T-helper 17 cell (primary cell): ENCODE results near the gene TTLL3. TPM values are rescaled to one million over a fixed set of nuclear protein-coding genes. Genes with fewer than 3 reads are reported as not detected.
A peak's percentile ranks its signal among the peaks of the same experiment; 100 is the strongest.

Experiments
- ATAC-seq: fragments of 150-1000 bp; cut with Tn5 transposase; 2 replicates; pipeline ENCODE4 v1.10.0; 2021; ENCODE audit warnings: mild to moderate bottlenecking, moderate library complexity
- DNase-seq, 3 donors: peaks; one replicate each; pipeline versions ENCODE4 v3.0.0 to v3.0.0-alpha.2; 2020 to 2021
- H3K9me3 ChIP-seq: one replicate; pipeline ENCODE4 v1.7.0; 2013; ENCODE audit warnings: low read length, mild to moderate bottlenecking; ENCODE audit not compliant: control insufficient read depth, poor library complexity, severe bottlenecking
- H3K27ac Mint-ChIP-seq: one replicate; pipeline ENCODE4 v1.8.0; 2022; ENCODE audit warnings: mild to moderate bottlenecking, moderate library complexity, mixed read lengths
- H3K27me3 Mint-ChIP-seq: one replicate; pipeline ENCODE4 v1.8.0; 2022; ENCODE audit warnings: mixed read lengths
- H3K36me3 Mint-ChIP-seq: one replicate; pipeline ENCODE4 v1.8.0; 2022; ENCODE audit warnings: low read depth, mixed read lengths
- H3K4me1 Mint-ChIP-seq: one replicate; pipeline ENCODE4 v1.8.0; 2022; ENCODE audit warnings: mild to moderate bottlenecking, mixed read lengths
- H3K4me3 Mint-ChIP-seq: one replicate; pipeline ENCODE4 v1.8.0; 2022; ENCODE audit warnings: mild to moderate bottlenecking, moderate library complexity, mixed read lengths
- total RNA-seq, 4 donors: library from RNA in 2 of 4; stranded (reverse) in 2 of 4; gene quantifications; one replicate each; pipeline ENCODE4 v1.2.3 and lab custom pipeline; 2022 to 2026

TTLL3 gene
- total RNA-seq, 2 donors from 2014 or later = 87.2 to 88.7 TPM

- Mint-ChIP-seq H3K36me3 (peaks cover 5% of the 10 kb centered on the region), H3K4me1 (peaks cover 31% of the 10 kb centered on the region), H3K27me3 (no peaks in the 10 kb centered on the region), H3K27ac (no peak overlapping the region), H3K4me3 (no peak overlapping the region)
- no peaks in the 10 kb centered on the region for H3K9me3 ChIP-seq
- ATAC-seq (no peak), DNase-seq (no peak)
Observed at GRCh38 chr3:9804996-9805395, 5.1 kb upstream of the TTLL3 start.

DNA sequence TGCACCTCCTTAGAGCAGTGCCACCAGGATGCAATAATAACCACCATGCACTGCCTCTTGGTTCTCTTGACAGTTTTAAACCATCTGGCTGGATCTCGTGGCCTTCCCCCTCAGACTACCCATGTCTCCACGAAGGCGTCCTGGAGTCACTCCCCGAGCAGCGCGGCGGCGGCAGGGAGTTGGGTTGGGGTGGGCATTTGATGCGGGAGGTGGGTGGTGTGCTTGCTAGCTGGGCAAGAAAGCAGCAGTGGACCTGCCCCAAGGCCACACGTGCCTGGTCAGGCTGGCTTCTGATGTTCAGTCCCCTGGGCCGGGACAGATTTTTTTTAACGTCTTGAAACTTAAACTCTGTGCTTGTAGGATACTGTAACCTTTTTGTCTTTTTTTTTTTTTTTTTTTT, 3.9 kb upstream of the TTLL3 start:
- Mint-ChIP-seq H3K4me1 (peaks cover 37% of the 10 kb centered on the region), H3K36me3 (peaks cover 7% of the 10 kb centered on the region), H3K27ac (no peak overlapping the region)

GRCh38 chr3:9806688-9807589, 3.1 kb upstream of the TTLL3 start:
- Mint-ChIP-seq H3K27ac (peak overlapping the region; percentile 94), H3K27me3 (no peaks in the 10 kb centered on the region), H3K4me3 (no peak overlapping the region), H3K4me1 (peaks cover 44% of the 10 kb centered on the region), H3K36me3 (peaks cover 12% of the 10 kb centered on the region)
- DNase-seq = no peak
- no peaks in the 10 kb centered on the region for H3K9me3 ChIP-seq
- no peak for ATAC-seq

More for the DNA sequence above, 3.9 kb upstream of the TTLL3 start:
- ATAC-seq (no peak), DNase-seq (no peak)
- Mint-ChIP-seq H3K27me3 (no peaks in the 10 kb centered on the region), H3K4me3 (no peak overlapping the region)
- H3K9me3 ChIP-seq = no peaks in the 10 kb centered on the region

DNA sequence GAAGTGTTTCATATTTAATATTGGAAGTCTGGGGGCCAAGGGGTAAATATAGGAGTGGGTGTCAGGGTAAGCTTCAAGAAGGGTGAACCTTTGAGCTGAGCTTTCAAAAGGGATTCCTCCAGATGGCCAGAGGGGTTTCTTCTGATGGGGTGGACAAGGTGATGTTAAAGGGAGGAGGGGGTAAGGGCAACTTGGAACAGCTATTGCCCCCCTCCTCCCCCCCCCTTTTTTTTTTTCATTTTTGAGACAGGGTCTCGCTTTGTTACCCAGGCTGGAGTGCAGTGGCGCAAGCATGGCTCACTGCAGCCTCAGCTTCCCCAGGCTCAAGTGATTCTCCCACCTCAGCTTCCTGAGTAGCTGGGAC, 2.1 kb upstream of the TTLL3 start:
- Mint-ChIP-seq H3K27ac (peak overlapping the region; percentile 94), H3K4me1 (peaks cover 43% of the 10 kb centered on the region), H3K4me3 (no peak overlapping the region), H3K36me3 (peaks cover 12% of the 10 kb centered on the region), H3K27me3 (no peaks in the 10 kb centered on the region)
- DNase-seq (no peak), ATAC-seq (no peak)
- no peaks in the 10 kb centered on the region for H3K9me3 ChIP-seq

DNA sequence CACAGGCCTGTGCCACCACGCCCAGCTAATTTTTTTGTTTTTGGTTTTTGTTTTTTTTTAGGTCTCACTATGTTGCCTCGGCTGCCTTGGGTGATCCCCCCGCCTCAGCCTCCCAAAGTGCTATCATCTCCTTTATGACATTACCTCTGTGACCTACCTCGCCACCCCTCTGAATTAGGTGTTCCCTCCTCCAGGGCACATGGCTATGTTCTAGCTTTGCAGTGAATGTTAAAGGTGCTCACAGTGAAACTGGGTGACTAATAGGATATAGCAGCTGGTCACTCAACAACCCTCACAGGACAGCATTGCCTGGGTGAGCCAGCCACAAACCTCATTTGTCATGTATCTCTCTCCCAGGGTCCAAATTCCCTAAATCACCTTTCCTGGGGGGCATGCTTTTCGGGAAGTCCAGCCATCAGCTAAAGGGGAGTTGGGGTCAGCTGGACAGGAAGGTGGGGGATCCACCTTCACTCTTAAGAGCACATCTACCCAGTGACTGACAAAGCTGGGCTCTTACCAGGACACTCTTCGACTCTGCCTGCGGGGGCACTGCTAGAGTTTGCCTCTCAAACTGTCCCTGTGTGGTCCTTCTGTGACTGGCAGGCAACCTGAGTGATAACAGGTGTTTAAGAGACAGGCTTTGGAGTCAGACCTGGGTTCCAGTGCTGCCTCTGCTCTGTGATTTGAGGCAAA, 1.6 kb upstream of the TTLL3 start:
- DNase-seq (peak in 2 of 3 donors; percentile 21 to 31), ATAC-seq (peak; percentile 72)
- Mint-ChIP-seq H3K4me1 (peaks cover 38% of the 10 kb centered on the region), H3K4me3 (peak overlapping the region; percentile 93), H3K27me3 (no peaks in the 10 kb centered on the region), H3K36me3 (peaks cover 9% of the 10 kb centered on the region), H3K27ac (peak overlapping the region; percentile 94)
- no peaks in the 10 kb centered on the region for H3K9me3 ChIP-seq

- peak overlapping the region; percentile 93 for H3K4me3 Mint-ChIP-seq
- no peaks in the 10 kb centered on the region for H3K9me3 ChIP-seq
Observed at GRCh38 chr3:9809239-9809614, 835 bp upstream of the TTLL3 start.

GRCh38 chr3:9810433-9810770, 340 bp downstream of the TTLL3 start:
- no peak for DNase-seq
- H3K36me3 Mint-ChIP-seq = peaks cover 7% of the 10 kb centered on the region
- no peaks in the 10 kb centered on the region for H3K27me3 Mint-ChIP-seq

More at GRCh38 chr3:9809239-9809614, 835 bp upstream of the TTLL3 start:
- Mint-ChIP-seq H3K4me1 (peaks cover 37% of the 10 kb centered on the region), H3K27ac (peak overlapping the region; percentile 94), H3K36me3 (peaks cover 7% of the 10 kb centered on the region), H3K27me3 (no peaks in the 10 kb centered on the region)
- DNase-seq (no peak), ATAC-seq (peak; percentile 15)

DNA sequence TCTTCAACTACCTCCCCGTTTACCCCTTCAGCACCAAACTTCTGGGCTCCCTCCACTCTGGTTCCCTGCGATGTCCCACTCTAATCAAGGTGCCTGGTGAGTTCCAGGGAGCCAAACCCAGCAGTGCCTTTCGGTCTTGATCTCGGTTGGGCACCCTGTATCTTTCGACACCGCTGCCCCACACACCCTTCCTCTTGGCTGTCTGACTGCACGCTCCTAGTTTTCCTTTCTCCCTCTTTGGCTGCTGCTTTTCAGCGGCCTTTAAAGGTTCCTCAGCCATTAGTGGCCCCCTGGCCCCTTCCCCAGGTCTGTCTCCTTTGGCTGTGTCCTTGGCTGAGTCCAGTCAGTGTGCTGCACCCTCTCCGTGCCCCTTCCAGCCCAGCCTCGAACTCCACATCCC, 784 bp downstream of the TTLL3 start:
- peak overlapping the region; percentile 93 for H3K4me3 Mint-ChIP-seq
- H3K27me3 Mint-ChIP-seq = no peaks in the 10 kb centered on the region
- peaks cover 7% of the 10 kb centered on the region for H3K36me3 Mint-ChIP-seq
- no peaks in the 10 kb centered on the region for H3K9me3 ChIP-seq
- peaks cover 35% of the 10 kb centered on the region for H3K4me1 Mint-ChIP-seq
- no peak for DNase-seq
- no peak for ATAC-seq
- peak overlapping the region; percentile 94 for H3K27ac Mint-ChIP-seq

More at GRCh38 chr3:9810433-9810770, 340 bp downstream of the TTLL3 start:
- Mint-ChIP-seq H3K27ac (peak overlapping the region; percentile 94), H3K4me3 (peak overlapping the region; percentile 93), H3K4me1 (peaks cover 37% of the 10 kb centered on the region)
- ATAC-seq = no peak
- H3K9me3 ChIP-seq = no peaks in the 10 kb centered on the region

- DNase-seq (no peak), ATAC-seq (no peak)
- Mint-ChIP-seq H3K27ac (peak overlapping the region; percentile 29), H3K4me1 (peaks cover 29% of the 10 kb centered on the region), H3K36me3 (peaks cover 7% of the 10 kb centered on the region), H3K4me3 (no peak overlapping the region), H3K27me3 (no peaks in the 10 kb centered on the region)
- no peaks in the 10 kb centered on the region for H3K9me3 ChIP-seq
Observed at GRCh38 chr3:9812870-9813483, 2.9 kb downstream of the TTLL3 start.

DNA sequence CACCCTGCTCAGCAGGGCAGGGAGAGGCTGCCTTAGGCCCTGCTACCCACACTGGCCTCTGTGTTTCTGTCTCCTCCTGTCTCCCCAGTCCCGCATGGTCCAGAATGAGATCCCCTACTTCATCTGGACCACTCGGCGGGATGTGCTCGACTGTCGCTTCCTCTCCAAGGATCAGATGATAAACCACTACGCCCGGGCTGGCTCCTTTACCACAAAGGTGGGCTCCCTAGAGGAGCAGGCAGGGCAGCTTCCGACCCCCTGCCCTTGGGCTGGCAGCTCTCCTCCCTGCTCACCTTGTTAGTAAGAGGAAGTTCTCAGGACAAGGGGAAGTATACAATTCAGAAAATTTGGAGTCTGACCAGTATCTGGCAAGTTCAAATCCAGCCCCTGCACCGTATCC, 5.9 kb downstream of the TTLL3 start:
- no peak overlapping the region for H3K27ac Mint-ChIP-seq
- ATAC-seq (no peak), DNase-seq (no peak)
- peaks cover 13% of the 10 kb centered on the region for H3K36me3 Mint-ChIP-seq
- no peaks in the 10 kb centered on the region for H3K27me3 Mint-ChIP-seq
- H3K4me3 Mint-ChIP-seq = no peak overlapping the region
- peaks cover 8% of the 10 kb centered on the region for H3K4me1 Mint-ChIP-seq
- no peaks in the 10 kb centered on the region for H3K9me3 ChIP-seq

DNA sequence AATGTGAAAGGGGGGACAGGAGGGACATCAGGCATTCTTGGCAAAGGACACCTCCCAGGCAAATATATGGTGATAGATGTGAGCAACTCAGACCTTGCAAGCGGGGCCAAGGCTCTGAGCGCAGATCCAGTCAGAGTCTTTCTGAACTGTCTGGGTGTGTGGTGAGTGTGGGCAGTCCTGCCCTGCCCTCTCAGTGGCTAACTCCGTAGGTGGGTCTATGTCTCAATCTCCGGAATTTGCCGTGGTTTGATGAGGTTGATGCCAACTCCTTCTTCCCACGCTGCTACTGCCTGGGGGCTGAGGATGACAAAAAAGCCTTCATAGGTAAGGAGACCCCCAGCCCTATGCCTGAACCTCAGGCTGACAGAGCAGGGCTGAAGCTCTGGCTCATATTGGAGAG, 7.4 kb downstream of the TTLL3 start:
- no peaks in the 10 kb centered on the region for H3K9me3 ChIP-seq
- H3K4me3 Mint-ChIP-seq = no peak overlapping the region
- no peaks in the 10 kb centered on the region for H3K27me3 Mint-ChIP-seq
- H3K36me3 Mint-ChIP-seq = peaks cover 6% of the 10 kb centered on the region
- ATAC-seq (no peak), DNase-seq (no peak)
- no peak overlapping the region for H3K27ac Mint-ChIP-seq
- H3K4me1 Mint-ChIP-seq = no peaks in the 10 kb centered on the region

DNA sequence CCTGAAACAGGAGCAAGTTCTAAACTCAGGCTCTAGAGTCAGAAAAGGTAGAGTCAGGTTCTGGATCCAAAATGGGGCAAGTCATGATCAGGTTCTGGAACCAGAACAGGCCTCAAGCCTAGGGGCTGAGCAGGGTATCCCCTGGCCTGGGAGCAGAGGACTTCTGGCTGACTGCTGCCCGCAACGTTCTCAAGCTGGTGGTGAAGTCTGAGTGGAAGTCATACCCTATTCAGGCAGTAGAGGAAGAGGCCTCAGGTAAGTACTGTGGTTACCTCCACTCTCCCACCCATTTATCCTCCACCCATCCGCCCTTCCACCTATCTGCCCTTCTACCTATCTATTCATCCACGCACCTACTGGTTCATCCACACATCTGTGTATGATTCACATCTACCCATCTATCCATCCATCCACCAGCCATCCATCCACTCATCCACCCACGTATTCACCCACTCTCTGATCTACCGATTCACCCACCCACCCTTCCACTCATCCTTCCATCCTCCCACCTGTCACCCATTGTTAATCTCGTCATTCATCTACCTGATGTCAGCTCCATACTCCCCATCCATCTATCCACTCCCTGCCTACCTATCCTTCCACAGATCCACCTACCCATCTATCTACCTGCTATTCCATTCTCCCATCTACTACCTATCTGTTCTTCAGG, 8.7 kb downstream of the TTLL3 start:
- Mint-ChIP-seq H3K4me1 (no peaks in the 10 kb centered on the region), H3K27ac (no peak overlapping the region), H3K4me3 (no peak overlapping the region), H3K27me3 (no peaks in the 10 kb centered on the region), H3K36me3 (peaks cover 6% of the 10 kb centered on the region)
- DNase-seq (no peak), ATAC-seq (no peak)
- no peaks in the 10 kb centered on the region for H3K9me3 ChIP-seq

DNA sequence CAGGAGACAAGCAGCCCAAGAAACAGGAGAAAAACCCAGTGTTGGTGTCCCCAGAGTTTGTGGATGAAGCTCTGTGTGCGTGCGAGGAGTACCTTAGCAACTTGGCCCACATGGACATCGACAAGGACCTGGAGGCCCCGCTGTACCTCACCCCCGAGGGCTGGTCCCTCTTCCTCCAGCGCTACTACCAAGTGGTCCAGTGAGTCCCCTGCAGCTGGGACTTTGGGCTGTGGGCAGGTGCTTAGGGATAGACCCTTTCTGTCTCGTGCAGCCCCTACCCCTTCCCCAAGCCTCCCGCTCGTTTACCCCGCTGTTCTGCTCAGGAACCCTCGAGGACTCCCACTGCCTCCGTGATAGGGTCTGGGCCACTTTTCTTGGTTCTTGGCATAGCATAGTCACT, 10.5 kb downstream of the TTLL3 start:
- ATAC-seq = no peak
- peaks cover 6% of the 10 kb centered on the region for H3K36me3 Mint-ChIP-seq

More for the DNA sequence above, 10.5 kb downstream of the TTLL3 start:
- H3K4me1 Mint-ChIP-seq = no peaks in the 10 kb centered on the region
- no peaks in the 10 kb centered on the region for H3K9me3 ChIP-seq
- peak overlapping the region; percentile 85 for H3K27ac Mint-ChIP-seq
- no peak overlapping the region for H3K4me3 Mint-ChIP-seq
- no peak for DNase-seq
- H3K27me3 Mint-ChIP-seq = no peaks in the 10 kb centered on the region
